ENCODE measurements around the gene CHTOP.

GRCh38 chr1:153608089-153608682 lies 25.7 kb upstream of the CHTOP start:
- TF ChIP-seq POLR2AphosphoS5 (IDR thresholded peaks at IDR 0.05; ENCODE audit: low read depth) (no peak), CTCF (conservative IDR thresholded peaks at IDR 0.05; ENCODE audit: low read depth in 2 of 2) (no peak), REST (IDR thresholded peaks at IDR 0.05; ENCODE audit: unreplicated experiment) (no peak), EZH2 (IDR thresholded peaks at IDR 0.05; ENCODE audit: low read depth, unreplicated experiment) (no peak), EZH2phosphoT487 (IDR thresholded peaks at IDR 0.05; ENCODE audit: unreplicated experiment) (no peak), STAT1 (IDR thresholded peaks at IDR 0.05; ENCODE audit: unreplicated experiment) (no peak), CREB1 (CRISPR knock-in tag; IDR thresholded peaks at IDR 0.05; ENCODE audit: low read depth) (no peak), JUNB (IDR thresholded peaks at IDR 0.05; ENCODE audit: unreplicated experiment) (no peak), ZNF331 (CRISPR knock-in tag; IDR thresholded peaks at IDR 0.05; ENCODE audit: low read depth) (no peak)
- TF ChIP-seq, protein P1, sequence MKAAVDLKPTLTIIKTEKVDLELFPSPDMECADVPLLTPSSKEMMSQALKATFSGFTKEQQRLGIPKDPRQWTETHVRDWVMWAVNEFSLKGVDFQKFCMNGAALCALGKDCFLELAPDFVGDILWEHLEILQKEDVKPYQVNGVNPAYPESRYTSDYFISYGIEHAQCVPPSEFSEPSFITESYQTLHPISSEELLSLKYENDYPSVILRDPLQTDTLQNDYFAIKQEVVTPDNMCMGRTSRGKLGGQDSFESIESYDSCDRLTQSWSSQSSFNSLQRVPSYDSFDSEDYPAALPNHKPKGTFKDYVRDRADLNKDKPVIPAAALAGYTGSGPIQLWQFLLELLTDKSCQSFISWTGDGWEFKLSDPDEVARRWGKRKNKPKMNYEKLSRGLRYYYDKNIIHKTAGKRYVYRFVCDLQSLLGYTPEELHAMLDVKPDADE (IDR thresholded peaks at IDR 0.05), result no peak
